Karpas-422 (cell line): ENCODE data around the gene RNU11. TPM values are rescaled to one million over a fixed set of nuclear protein-coding genes. Genes with fewer than 3 reads are reported as not detected.
A peak's percentile ranks its signal among the peaks of the same experiment; 100 is the strongest.
"Not testable (repeated sequence)": the region's sequence is repeated elsewhere in the genome, so short reads cannot be mapped to it uniquely, and the experiment has no call there.

ENCODE experiments used
- DNase-seq: peaks from one replicate; pipeline ENCODE4 v3.0.0-alpha.2; 2015
- H2AFZ ChIP-seq: fragments of 200-600 bp; sonication (generic); 2 replicates; pipeline ENCODE4 v1.6.1; 2014; ENCODE audit warnings: antibody characterized with exemption, low read length, mixed read lengths
- H3K27ac ChIP-seq: fragments of 200-600 bp; sonication (generic); 2 replicates; pipeline ENCODE4 v1.5.1; 2014; ENCODE audit warnings: mild to moderate bottlenecking, low read length, moderate library complexity
- H3K27me3 ChIP-seq: fragments of 200-600 bp; sonication (generic); 2 replicates; pipeline ENCODE4 v1.6.1; 2014; ENCODE audit warnings: low read length, mixed read lengths
- H3K36me3 ChIP-seq: fragments of 200-600 bp; sonication (generic); 2 replicates; pipeline ENCODE4 v1.6.1; 2014; ENCODE audit warnings: low read length, mixed read lengths; ENCODE audit not compliant: insufficient read depth
- H3K4me1 ChIP-seq: fragments of 200-600 bp; sonication (generic); 2 replicates; pipeline ENCODE4 v1.6.1; 2014; ENCODE audit warnings: mild to moderate bottlenecking, low read length, mixed read lengths
- H3K4me2 ChIP-seq: fragments of 200-600 bp; sonication (generic); 2 replicates; pipeline ENCODE4 v1.6.1; 2014; ENCODE audit warnings: low read length, low read depth, mild to moderate bottlenecking; ENCODE audit not compliant: poor library complexity, severe bottlenecking
- H3K4me3 ChIP-seq: fragments of 200-600 bp; sonication (generic); 2 replicates; pipeline ENCODE4 v1.5.1; 2014; ENCODE audit warnings: mild to moderate bottlenecking, antibody characterized with exemption, low read length, mixed read lengths
- H3K79me2 ChIP-seq: fragments of 200-600 bp; sonication (generic); 2 replicates; pipeline ENCODE4 v1.6.1; 2014; ENCODE audit warnings: mild to moderate bottlenecking, low read length, mixed read lengths
- H3K9ac ChIP-seq: fragments of 200-600 bp; sonication (generic); 2 replicates; pipeline ENCODE4 v1.6.0; 2014; ENCODE audit warnings: low read length
- H3K9me2 ChIP-seq: fragments of 200-600 bp; sonication (generic), shearing (Covaris generic); replicated peaks from 2 replicates; pipeline ENCODE4 v1.6.0; 2014; ENCODE audit warnings: mild to moderate bottlenecking, low read length, moderate library complexity; ENCODE audit not compliant: insufficient read depth
- H3K9me3 ChIP-seq: fragments of 300-700, 200-600 bp; sonication (generic); 2 replicates; pipeline ENCODE4 v1.6.1; 2014; ENCODE audit warnings: low read length, mixed read lengths
- H4K20me1 ChIP-seq: fragments of 200-600 bp; sonication (generic); 2 replicates; pipeline ENCODE4 v1.6.1; 2014; ENCODE audit warnings: mild to moderate bottlenecking, antibody characterized with exemption, low read length, low read depth; ENCODE audit not compliant: insufficient read depth
- total RNA-seq: library from RNA; depleted of rRNA; stranded (reverse); fragments of >200 nt; shearing (Covaris generic); gene quantifications from 2 replicates; pipeline ENCODE4 v1.2.3, GENCODE V29; 2014; ENCODE audit warnings: low replicate concordance

Gene RNU11
- total RNA-seq, 1 experiment from 2014 or later, result not detected

DNA sequence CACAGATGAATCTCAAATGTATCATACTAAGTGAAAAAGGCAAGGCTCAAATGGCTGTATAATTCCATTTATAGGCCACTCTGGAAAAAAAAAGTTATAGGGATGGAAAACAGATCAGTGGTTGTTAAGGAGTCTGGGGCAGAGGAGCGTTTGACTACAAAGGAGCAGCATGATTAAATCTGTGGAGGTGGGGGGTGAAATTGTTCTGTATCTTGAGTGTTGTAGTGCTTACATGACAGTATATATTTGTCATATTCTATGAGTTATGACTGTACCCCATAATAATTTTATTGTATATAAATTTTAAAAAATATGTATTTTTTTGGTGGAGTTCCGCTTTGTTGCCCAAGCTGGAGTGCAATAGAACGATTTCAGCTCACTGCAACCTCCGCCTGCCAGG, 15.8 kb upstream of the RNU11 start:
- Histone ChIP-seq H3K9ac (no peak overlapping the region), H3K79me2 (peaks cover 23% of the 10 kb centered on the region), H3K36me3 (no peaks in the 10 kb centered on the region), H2AFZ (no peak overlapping the region), H3K9me3 (no peaks in the 10 kb centered on the region), H4K20me1 (no peaks in the 10 kb centered on the region), H3K4me2 (no peak overlapping the region), H3K4me3 (no peak overlapping the region), H3K27ac (no peak overlapping the region), H3K27me3 (no peaks in the 10 kb centered on the region), H3K9me2 (no peaks in the 10 kb centered on the region), H3K4me1 (no peaks in the 10 kb centered on the region)
- no peak for DNase-seq

DNA sequence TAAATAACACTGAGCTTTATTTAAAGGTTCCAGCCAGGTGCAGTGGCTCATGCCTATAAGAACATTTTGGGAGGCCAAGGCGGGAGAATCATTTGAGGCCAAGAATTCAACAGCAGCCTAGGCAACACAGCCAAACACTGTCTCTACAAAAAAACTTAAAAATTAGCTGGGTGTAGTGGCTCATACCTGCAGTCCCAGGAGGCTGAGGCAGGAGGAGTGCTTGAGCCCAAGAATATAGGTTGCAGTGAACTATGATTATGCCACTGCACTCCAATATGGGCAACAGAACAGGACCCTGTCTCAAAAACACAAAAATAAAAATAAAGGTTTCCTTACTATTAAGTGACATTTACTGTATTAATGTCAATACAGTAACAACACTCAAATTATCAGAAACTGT, 7.6 kb upstream of the RNU11 start:
- Histone ChIP-seq H3K27ac (no peak overlapping the region), H4K20me1 (no peaks in the 10 kb centered on the region), H3K27me3 (no peaks in the 10 kb centered on the region), H3K4me1 (peaks cover 31% of the 10 kb centered on the region), H3K4me3 (no peak overlapping the region), H3K36me3 (no peaks in the 10 kb centered on the region), H3K9me3 (no peaks in the 10 kb centered on the region), H3K9ac (no peak overlapping the region), H3K9me2 (no peaks in the 10 kb centered on the region), H3K4me2 (peak overlapping the region; percentile 74), H3K79me2 (peaks cover 55% of the 10 kb centered on the region), H2AFZ (no peak overlapping the region)
- peak; percentile 75 for DNase-seq

- Histone ChIP-seq H3K4me2 (peak overlapping the region; percentile 74), H3K4me3 (peak overlapping the region; percentile 87), H3K9ac (peak overlapping the region; percentile 87), H3K27ac (peak overlapping the region; percentile 64), H3K9me3 (no peaks in the 10 kb centered on the region), H3K36me3 (no peaks in the 10 kb centered on the region), H3K79me2 (peaks cover 47% of the 10 kb centered on the region), H3K27me3 (no peaks in the 10 kb centered on the region), H3K9me2 (no peaks in the 10 kb centered on the region), H2AFZ (peak overlapping the region; percentile 42; the same call in 1 of the 2 replicates), H4K20me1 (no peaks in the 10 kb centered on the region), H3K4me1 (peaks cover 34% of the 10 kb centered on the region)
- DNase-seq, result peak; percentile 67
Observed at GRCh38 chr1:28642056-28642846, 6.1 kb upstream of the RNU11 start.

- Histone ChIP-seq H3K4me3 (peak within 1 kb of the TSS; percentile 87), H3K27me3 (no peaks in the 10 kb centered on the region), H3K79me2 (peaks cover 44% of the 10 kb centered on the region), H3K9me3 (no peaks in the 10 kb centered on the region), H4K20me1 (no peaks in the 10 kb centered on the region), H2AFZ (peak within 1 kb of the TSS; percentile 42; the same call in 1 of the 2 replicates), H3K36me3 (no peaks in the 10 kb centered on the region), H3K9me2 (no peaks in the 10 kb centered on the region), H3K4me2 (peak within 1 kb of the TSS; percentile 88), H3K4me1 (peaks cover 42% of the 10 kb centered on the region), H3K9ac (peak within 1 kb of the TSS; percentile 99), H3K27ac (peak within 1 kb of the TSS; percentile 90)
- DNase-seq, result peak; percentile 98
Observed at GRCh38 chr1:28642847-28643635, 5.4 kb upstream of the RNU11 start, which contains the start of gene TAF12. TSS of gene TAF12 (minus strand) at chr1:28643067. CDS start at chr1:28622081, 20,986 bp downstream.

DNA sequence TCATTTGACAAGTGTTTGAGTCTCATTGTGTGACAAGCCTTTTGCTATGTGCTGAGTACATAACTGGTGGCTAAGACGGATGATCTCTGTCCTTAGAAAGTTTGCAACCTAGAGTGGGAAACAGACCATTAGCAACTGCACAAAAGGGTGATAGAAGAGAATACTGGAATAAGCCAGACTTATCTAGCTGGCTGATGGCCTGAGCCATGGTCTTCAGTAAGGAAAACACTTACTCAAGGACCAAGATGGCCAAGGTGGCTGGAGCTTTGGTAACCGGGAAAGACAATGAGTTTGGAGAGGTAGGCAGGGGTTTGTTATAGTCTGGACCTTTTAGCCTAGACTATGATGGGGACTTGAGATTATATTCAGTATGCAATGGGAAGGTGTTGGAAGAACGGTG, 3.9 kb upstream of the RNU11 start:
- H3K79me2 ChIP-seq, result peaks cover 40% of the 10 kb centered on the region
- no peak overlapping the region for H2AFZ ChIP-seq
- no peak for DNase-seq
- peak overlapping the region; percentile 87 for H3K4me3 ChIP-seq
- H3K9ac ChIP-seq, result peak overlapping the region; percentile 99
- no peaks in the 10 kb centered on the region for H3K36me3 ChIP-seq
- H3K27me3 ChIP-seq, result no peaks in the 10 kb centered on the region
- no peaks in the 10 kb centered on the region for H3K9me2 ChIP-seq
- H3K4me2 ChIP-seq, result peak overlapping the region; percentile 88
- peak overlapping the region; percentile 90 for H3K27ac ChIP-seq
- peaks cover 51% of the 10 kb centered on the region for H3K4me1 ChIP-seq
- H3K9me3 ChIP-seq, result no peaks in the 10 kb centered on the region
- no peaks in the 10 kb centered on the region for H4K20me1 ChIP-seq

GRCh38 chr1:28645406-28645805, 3.0 kb upstream of the RNU11 start:
- H3K9ac ChIP-seq, H4K20me1 ChIP-seq, H3K4me2 ChIP-seq, H3K27me3 ChIP-seq, H2AFZ ChIP-seq, H3K4me3 ChIP-seq, H3K9me3 ChIP-seq, H3K27ac ChIP-seq, DNase-seq, H3K9me2 ChIP-seq, H3K36me3 ChIP-seq: not testable (repeated sequence)
- Histone ChIP-seq H3K4me1 (peaks cover 50% of the 10 kb centered on the region), H3K79me2 (peaks cover 31% of the 10 kb centered on the region)

- peak; percentile 38 for DNase-seq
- Histone ChIP-seq H3K79me2 (peaks cover 24% of the 10 kb centered on the region), H3K27ac (0 out of 2 replicates have a peak overlapping the region, but pooled peaks have one; percentile 43), H3K9me3 (no peaks in the 10 kb centered on the region), H3K9ac (no peak overlapping the region), H2AFZ (no peak overlapping the region), H3K9me2 (no peaks in the 10 kb centered on the region), H3K27me3 (no peaks in the 10 kb centered on the region), H3K4me3 (no peak overlapping the region), H3K4me2 (no peak overlapping the region), H4K20me1 (no peaks in the 10 kb centered on the region), H3K4me1 (peaks cover 43% of the 10 kb centered on the region), H3K36me3 (no peaks in the 10 kb centered on the region)
Observed at GRCh38 chr1:28646040-28646439, 2.4 kb upstream of the RNU11 start.

DNA sequence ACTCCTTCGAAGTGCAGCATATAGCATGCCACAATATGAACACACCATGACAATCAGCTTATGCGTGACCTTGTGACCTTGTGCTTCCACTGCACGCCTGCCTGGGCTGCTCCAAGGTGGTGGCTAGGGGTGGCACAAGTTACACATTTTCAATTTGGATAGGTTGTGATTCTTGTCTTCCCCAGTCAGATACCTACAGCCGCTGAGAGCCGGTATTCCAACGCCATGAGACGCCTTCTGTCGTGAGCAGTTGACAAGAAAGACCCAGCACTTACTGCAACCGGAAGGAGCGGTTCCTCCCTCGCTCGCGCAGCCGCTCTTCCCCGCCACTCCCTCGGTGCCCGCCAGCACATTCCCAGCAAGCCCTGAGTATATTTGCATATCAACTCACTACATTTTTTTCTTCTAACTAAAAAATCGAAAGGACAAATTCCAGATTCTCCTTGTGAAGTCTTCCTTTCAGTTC, 359 bp upstream of the RNU11 start:
- H3K4me1 ChIP-seq, result peaks cover 34% of the 10 kb centered on the region
- H3K4me2 ChIP-seq, result peak overlapping the region; percentile 93
- H3K4me3 ChIP-seq, result peak overlapping the region; percentile 71
- peak overlapping the region; percentile 93 for H3K27ac ChIP-seq
- no peaks in the 10 kb centered on the region for H3K9me2 ChIP-seq
- H3K79me2 ChIP-seq, result peaks cover 7% of the 10 kb centered on the region; the same call in 1 of the 2 replicates
- no peaks in the 10 kb centered on the region for H3K9me3 ChIP-seq
- peak overlapping the region; percentile 84 for H3K9ac ChIP-seq
- H3K27me3 ChIP-seq, result no peaks in the 10 kb centered on the region
- no peaks in the 10 kb centered on the region for H3K36me3 ChIP-seq
- no peaks in the 10 kb centered on the region for H4K20me1 ChIP-seq
- peak overlapping the region; percentile 33; the same call in 1 of the 2 replicates for H2AFZ ChIP-seq
- DNase-seq, result peak; percentile 96
